Epithelial cell of proximal tubule (primary cell): ENCODE results near the gene EPHA8. TPM values are rescaled to one million over a fixed set of nuclear protein-coding genes. Genes with fewer than 3 reads are reported as not detected.

Experiments used
- DNase-seq: peaks from one replicate; pipeline ENCODE4 v3.0.0-alpha.2; 2011; ENCODE audit warnings: low read depth
- H3K4me3 ChIP-seq: 2 replicates; pipeline ENCODE4 v1.5.1; 2011; ENCODE audit warnings: low read depth, mild to moderate bottlenecking, low read length
- total RNA-seq: library from RNA; depleted of rRNA; stranded (reverse); fragments of >200 nt; gene quantifications from 2 replicates; pipeline ENCODE4 v1.2.3, GENCODE V29; 2015
- TF ChIP-seq, protein P1 (sequence below): conservative IDR thresholded peaks from 2 replicates; pipeline ENCODE4 v1.5.1; 2012; ENCODE audit warnings: low read depth, mild to moderate bottlenecking, low read length

EPHA8 gene
- total RNA-seq, 1 donor from 2014 or later, result not detected

DNA sequence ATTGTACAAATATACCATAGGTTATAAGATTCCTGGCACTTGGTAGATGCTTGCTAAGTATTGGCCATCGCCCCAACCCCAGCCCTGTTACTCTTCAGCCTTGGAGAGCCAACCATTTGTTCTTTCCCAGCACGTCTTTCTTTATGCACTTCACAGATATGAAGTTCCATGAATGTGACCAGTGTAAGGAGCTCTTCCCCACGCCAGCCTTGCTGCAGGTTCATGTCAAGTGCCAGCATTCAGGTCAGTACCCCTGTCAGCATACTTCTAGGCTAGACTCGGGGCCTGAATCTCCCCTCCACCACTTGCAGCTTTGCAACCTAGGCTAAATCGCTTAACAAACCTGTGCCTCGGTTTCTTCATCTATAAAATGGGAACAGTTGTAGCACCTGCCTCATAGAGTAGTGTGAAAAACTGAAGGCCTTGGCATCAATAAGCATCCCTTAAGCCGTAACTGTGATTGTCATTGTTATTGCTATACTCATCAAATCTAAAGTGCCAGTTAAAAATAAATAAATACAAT lies 41.0 kb upstream of the EPHA8 start:
- no peak for DNase-seq
- H3K4me3 ChIP-seq, result no peak overlapping the region
- TF ChIP-seq, protein P1, sequence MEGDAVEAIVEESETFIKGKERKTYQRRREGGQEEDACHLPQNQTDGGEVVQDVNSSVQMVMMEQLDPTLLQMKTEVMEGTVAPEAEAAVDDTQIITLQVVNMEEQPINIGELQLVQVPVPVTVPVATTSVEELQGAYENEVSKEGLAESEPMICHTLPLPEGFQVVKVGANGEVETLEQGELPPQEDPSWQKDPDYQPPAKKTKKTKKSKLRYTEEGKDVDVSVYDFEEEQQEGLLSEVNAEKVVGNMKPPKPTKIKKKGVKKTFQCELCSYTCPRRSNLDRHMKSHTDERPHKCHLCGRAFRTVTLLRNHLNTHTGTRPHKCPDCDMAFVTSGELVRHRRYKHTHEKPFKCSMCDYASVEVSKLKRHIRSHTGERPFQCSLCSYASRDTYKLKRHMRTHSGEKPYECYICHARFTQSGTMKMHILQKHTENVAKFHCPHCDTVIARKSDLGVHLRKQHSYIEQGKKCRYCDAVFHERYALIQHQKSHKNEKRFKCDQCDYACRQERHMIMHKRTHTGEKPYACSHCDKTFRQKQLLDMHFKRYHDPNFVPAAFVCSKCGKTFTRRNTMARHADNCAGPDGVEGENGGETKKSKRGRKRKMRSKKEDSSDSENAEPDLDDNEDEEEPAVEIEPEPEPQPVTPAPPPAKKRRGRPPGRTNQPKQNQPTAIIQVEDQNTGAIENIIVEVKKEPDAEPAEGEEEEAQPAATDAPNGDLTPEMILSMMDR, result no peak

DNA sequence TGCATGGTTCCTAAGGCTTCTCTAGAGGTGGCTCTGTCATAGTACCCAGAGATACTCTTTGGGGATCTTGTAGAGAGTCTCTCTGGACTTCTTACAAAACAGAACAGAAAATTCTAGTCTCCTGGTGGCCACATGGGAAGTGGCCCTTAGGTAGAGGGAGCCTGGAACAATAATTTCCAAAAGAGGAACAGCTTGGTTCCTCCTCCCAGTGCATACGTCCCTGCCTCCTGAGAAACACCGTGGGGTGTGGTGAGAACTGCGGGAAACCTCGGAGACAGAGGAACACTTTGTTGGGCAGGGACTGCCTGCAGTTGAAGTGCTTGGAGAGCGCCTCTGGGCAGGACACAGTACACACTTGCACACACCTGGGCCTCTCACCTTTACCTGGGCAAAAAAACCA lies 38.8 kb upstream of the EPHA8 start:
- H3K4me3 ChIP-seq, result no peak overlapping the region
- TF ChIP-seq, protein P1, result no peak
- DNase-seq, result no peak

DNA sequence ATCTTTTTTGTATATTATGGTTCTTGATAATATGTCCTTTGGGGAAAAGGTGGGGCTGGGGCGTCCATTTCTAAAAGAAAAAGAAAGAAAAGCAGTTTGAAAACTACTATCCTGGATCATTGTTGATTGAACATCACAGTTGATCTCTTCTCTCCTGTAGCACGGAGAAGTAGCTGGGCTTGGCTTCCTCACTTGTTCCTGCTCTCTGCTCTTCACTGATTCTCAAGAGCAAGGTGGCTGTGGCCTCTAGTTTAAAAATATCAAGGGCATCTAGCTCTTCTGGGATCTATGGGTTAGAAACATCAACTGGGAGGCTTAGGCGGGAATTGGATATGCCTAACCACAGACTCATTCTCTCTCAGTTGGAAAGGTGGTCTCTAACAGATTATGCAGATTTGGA lies 38.1 kb upstream of the EPHA8 start:
- no peak for DNase-seq
- no peak overlapping the region for H3K4me3 ChIP-seq
- TF ChIP-seq, protein P1, result no peak

DNA sequence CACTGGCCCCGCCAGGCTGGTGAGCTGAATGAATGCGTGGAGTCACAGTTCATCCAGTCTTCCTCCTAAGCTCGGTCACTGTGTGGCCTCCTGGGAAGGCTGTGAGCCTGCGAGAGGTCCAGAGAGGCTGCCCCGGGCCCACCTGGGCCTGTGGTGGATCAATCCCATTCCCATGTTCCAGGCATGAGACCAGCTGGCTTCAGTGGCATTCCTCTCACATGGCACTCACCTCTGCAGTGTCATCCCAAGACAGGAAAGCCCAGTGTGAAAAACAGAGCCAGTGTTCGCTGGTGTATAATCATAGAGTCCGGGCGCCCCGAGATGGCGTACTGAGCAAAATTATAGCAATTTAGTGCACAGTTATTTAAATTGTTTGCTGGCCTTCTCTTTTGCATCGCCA lies 37.6 kb upstream of the EPHA8 start:
- no peak overlapping the region for H3K4me3 ChIP-seq
- no peak for DNase-seq
- TF ChIP-seq, protein P1, result no peak

DNA sequence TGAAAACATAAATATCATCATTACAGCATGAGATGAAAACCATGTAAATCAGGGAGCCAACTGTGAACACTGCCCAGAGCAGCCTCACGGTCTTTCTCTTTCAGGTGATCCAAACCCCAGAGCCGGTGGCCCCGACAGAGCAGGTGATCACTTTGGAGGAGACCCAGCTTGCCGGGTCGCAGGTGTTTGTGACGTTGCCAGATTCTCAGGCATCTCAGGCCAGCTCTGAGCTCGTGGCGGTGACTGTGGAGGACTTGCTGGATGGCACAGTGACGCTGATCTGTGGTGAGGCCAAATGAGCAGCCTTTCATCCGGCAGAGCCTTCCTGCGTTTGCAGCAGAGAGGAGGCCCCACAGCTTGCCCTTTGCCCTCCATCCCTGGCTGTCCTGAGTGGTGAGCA lies 37.2 kb upstream of the EPHA8 start:
- H3K4me3 ChIP-seq, result no peak overlapping the region
- no peak for DNase-seq
- TF ChIP-seq, protein P1, result no peak

DNA sequence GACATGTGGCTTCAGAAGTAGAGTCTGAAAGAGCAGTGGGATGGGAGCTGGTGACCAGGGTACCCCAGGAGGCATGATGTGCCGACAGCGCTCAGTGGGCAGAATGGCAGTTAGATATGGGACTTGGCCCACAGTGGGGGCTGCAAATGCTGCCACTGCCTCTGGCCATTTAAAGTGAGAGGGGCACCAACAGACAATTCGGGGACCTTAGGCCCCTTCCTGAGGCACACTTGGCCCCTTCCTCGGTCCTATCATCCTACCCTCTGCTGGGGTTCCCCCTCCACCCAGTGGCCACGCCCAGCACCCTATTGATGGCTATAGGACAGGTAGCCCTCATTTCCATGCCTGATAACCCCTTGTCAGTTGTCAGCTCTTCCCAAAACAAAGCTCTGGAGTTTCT lies 36.6 kb upstream of the EPHA8 start:
- DNase-seq, result no peak
- TF ChIP-seq, protein P1, result no peak
- H3K4me3 ChIP-seq, result no peak overlapping the region

DNA sequence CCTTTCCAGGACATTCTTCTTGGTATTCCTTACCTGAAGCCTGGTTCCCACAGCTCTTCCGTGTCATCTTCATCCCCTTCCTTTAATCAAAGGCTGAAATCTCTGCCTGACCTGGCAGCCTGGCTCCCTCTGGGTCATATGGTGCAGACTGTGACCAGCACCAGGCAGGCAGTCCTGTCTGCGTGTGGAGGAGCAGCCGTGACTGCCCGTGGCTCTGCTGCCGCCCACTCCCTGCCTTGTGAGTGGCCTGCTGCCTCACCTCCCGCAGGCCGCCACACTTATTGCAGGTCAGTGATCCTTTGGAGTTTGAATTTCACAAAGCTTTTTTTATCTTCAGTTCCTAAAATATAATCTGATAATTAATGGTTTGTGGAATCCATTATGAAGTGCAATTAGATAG lies 36.2 kb upstream of the EPHA8 start:
- TF ChIP-seq, protein P1, result no peak
- DNase-seq, result no peak
- no peak overlapping the region for H3K4me3 ChIP-seq
